Dendritic cell treated with granulocyte-macrophage colony-stimulating factor and Interleukin-4, amounts not matched to agents 40 ng/mL and 50 ng/mL, for 4 days (primary cell): ENCODE results near the gene NAALADL2.

Experiments
- H3K27ac Mint-ChIP-seq: one replicate; pipeline ENCODE4 v1.8.0; 2022; ENCODE audit warnings: mild to moderate bottlenecking, mixed read lengths
- H3K27me3 Mint-ChIP-seq: one replicate; pipeline ENCODE4 v1.8.0; 2022; ENCODE audit warnings: mild to moderate bottlenecking, mixed read lengths
- H3K36me3 Mint-ChIP-seq: one replicate; pipeline ENCODE4 v1.8.0; 2022; ENCODE audit warnings: low read depth, mixed read lengths
- H3K4me1 Mint-ChIP-seq: one replicate; pipeline ENCODE4 v1.8.0; 2022; ENCODE audit warnings: low read depth, mixed read lengths
- H3K4me3 Mint-ChIP-seq: one replicate; pipeline ENCODE4 v1.8.0; 2022; ENCODE audit warnings: mild to moderate bottlenecking, moderate library complexity, mixed read lengths
- H3K9me3 Mint-ChIP-seq: one replicate; pipeline ENCODE4 v1.8.0; 2022; ENCODE audit warnings: mixed read lengths
- intact Hi-C: fragments of 100-400 bp; cut with micrococcal nuclease; formaldehyde crosslinking; loops from one replicate; pipeline ENCODE4 v1.15.0; 2022

Gene NAALADL2

GRCh38 chr3:174937478-174937877 is 78.3 kb downstream of the NAALADL2 start:
- H3K4me3 Mint-ChIP-seq = no peak overlapping the region
- intact Hi-C loops = no loop called here

GRCh38 chr3:174938102-174938501 is 79.0 kb downstream of the NAALADL2 start:
- Mint-ChIP-seq H3K27ac (no peak overlapping the region), H3K4me3 (no peak overlapping the region), H3K36me3 (no peaks in the 10 kb centered on the region), H3K4me1 (no peaks in the 10 kb centered on the region), H3K9me3 (peaks cover 49% of the 10 kb centered on the region), H3K27me3 (no peaks in the 10 kb centered on the region)
- intact Hi-C loops = no loop called here

More at GRCh38 chr3:174937478-174937877, 78.3 kb downstream of the NAALADL2 start:
- Mint-ChIP-seq H3K27me3 (no peaks in the 10 kb centered on the region), H3K9me3 (peaks cover 42% of the 10 kb centered on the region), H3K4me1 (no peaks in the 10 kb centered on the region), H3K27ac (no peak overlapping the region), H3K36me3 (no peaks in the 10 kb centered on the region)

- H3K27ac Mint-ChIP-seq = no peak overlapping the region
- H3K4me3 Mint-ChIP-seq = no peak overlapping the region
- H3K27me3 Mint-ChIP-seq = no peaks in the 10 kb centered on the region
- H3K4me1 Mint-ChIP-seq = no peaks in the 10 kb centered on the region
- intact Hi-C loops = no loop called here
- no peaks in the 10 kb centered on the region for H3K36me3 Mint-ChIP-seq
- peaks cover 59% of the 10 kb centered on the region for H3K9me3 Mint-ChIP-seq
Measured at GRCh38 chr3:174940151-174940550, 81.0 kb downstream of the NAALADL2 start.

- intact Hi-C loops = no loop called here
- Mint-ChIP-seq H3K4me3 (no peak overlapping the region), H3K9me3 (peaks cover 49% of the 10 kb centered on the region), H3K36me3 (no peaks in the 10 kb centered on the region), H3K27ac (no peak overlapping the region), H3K27me3 (no peaks in the 10 kb centered on the region), H3K4me1 (no peaks in the 10 kb centered on the region)
Measured at GRCh38 chr3:174945276-174945675, 86.1 kb downstream of the NAALADL2 start.

- H3K4me3 Mint-ChIP-seq = no peak overlapping the region
- no peaks in the 10 kb centered on the region for H3K4me1 Mint-ChIP-seq
- peaks cover 42% of the 10 kb centered on the region for H3K9me3 Mint-ChIP-seq
- H3K36me3 Mint-ChIP-seq = no peaks in the 10 kb centered on the region
- H3K27ac Mint-ChIP-seq = no peak overlapping the region
- H3K27me3 Mint-ChIP-seq = no peaks in the 10 kb centered on the region
- intact Hi-C loops = no loop called here
Measured at GRCh38 chr3:174945951-174946350, 86.8 kb downstream of the NAALADL2 start.

- H3K4me3 Mint-ChIP-seq = no peak overlapping the region
- no peaks in the 10 kb centered on the region for H3K27me3 Mint-ChIP-seq
- peaks cover 10% of the 10 kb centered on the region for H3K9me3 Mint-ChIP-seq
- H3K36me3 Mint-ChIP-seq = no peaks in the 10 kb centered on the region
- H3K4me1 Mint-ChIP-seq = no peaks in the 10 kb centered on the region
- no peak overlapping the region for H3K27ac Mint-ChIP-seq
- intact Hi-C loops = no loop called here
Measured at GRCh38 chr3:174949523-174949922, 90.4 kb downstream of the NAALADL2 start.

GRCh38 chr3:174951034-174951433 is 91.9 kb downstream of the NAALADL2 start:
- Mint-ChIP-seq H3K4me1 (no peaks in the 10 kb centered on the region), H3K4me3 (no peak overlapping the region), H3K9me3 (peaks cover 10% of the 10 kb centered on the region), H3K36me3 (no peaks in the 10 kb centered on the region), H3K27me3 (no peaks in the 10 kb centered on the region), H3K27ac (no peak overlapping the region)
- intact Hi-C loops = no loop called here

GRCh38 chr3:174951498-174952005 is 92.4 kb downstream of the NAALADL2 start:
- no peaks in the 10 kb centered on the region for H3K36me3 Mint-ChIP-seq
- intact Hi-C loops = no loop called here
- H3K27me3 Mint-ChIP-seq = no peaks in the 10 kb centered on the region
- no peak overlapping the region for H3K27ac Mint-ChIP-seq
- H3K4me3 Mint-ChIP-seq = no peak overlapping the region
- H3K4me1 Mint-ChIP-seq = no peaks in the 10 kb centered on the region
- H3K9me3 Mint-ChIP-seq = peaks cover 10% of the 10 kb centered on the region

- H3K9me3 Mint-ChIP-seq = peaks cover 16% of the 10 kb centered on the region
- intact Hi-C loops = no loop called here
- H3K27me3 Mint-ChIP-seq = no peaks in the 10 kb centered on the region
- no peaks in the 10 kb centered on the region for H3K4me1 Mint-ChIP-seq
- H3K4me3 Mint-ChIP-seq = no peak overlapping the region
- no peak overlapping the region for H3K27ac Mint-ChIP-seq
- H3K36me3 Mint-ChIP-seq = no peaks in the 10 kb centered on the region
Measured at GRCh38 chr3:174953068-174953467, 93.9 kb downstream of the NAALADL2 start.

- H3K27me3 Mint-ChIP-seq = no peaks in the 10 kb centered on the region
- H3K27ac Mint-ChIP-seq = no peak overlapping the region
- intact Hi-C loops = no loop called here
- no peaks in the 10 kb centered on the region for H3K36me3 Mint-ChIP-seq
- no peak overlapping the region for H3K4me3 Mint-ChIP-seq
- peaks cover 5% of the 10 kb centered on the region for H3K9me3 Mint-ChIP-seq
- no peaks in the 10 kb centered on the region for H3K4me1 Mint-ChIP-seq
Measured at GRCh38 chr3:174955513-174956016, 96.4 kb downstream of the NAALADL2 start.

- H3K27ac Mint-ChIP-seq = no peak overlapping the region
- peaks cover 12% of the 10 kb centered on the region for H3K9me3 Mint-ChIP-seq
- H3K4me3 Mint-ChIP-seq = no peak overlapping the region
- H3K27me3 Mint-ChIP-seq = no peaks in the 10 kb centered on the region
- H3K36me3 Mint-ChIP-seq = no peaks in the 10 kb centered on the region
- no peaks in the 10 kb centered on the region for H3K4me1 Mint-ChIP-seq
- intact Hi-C loops = no loop called here
Measured at GRCh38 chr3:174957081-174957480, 97.9 kb downstream of the NAALADL2 start.

- H3K4me1 Mint-ChIP-seq = no peaks in the 10 kb centered on the region
- H3K9me3 Mint-ChIP-seq = peaks cover 15% of the 10 kb centered on the region
- no peaks in the 10 kb centered on the region for H3K36me3 Mint-ChIP-seq
- intact Hi-C loops = no loop called here
- no peaks in the 10 kb centered on the region for H3K27me3 Mint-ChIP-seq
- H3K27ac Mint-ChIP-seq = no peak overlapping the region
- no peak overlapping the region for H3K4me3 Mint-ChIP-seq
Measured at GRCh38 chr3:174957551-174958001, 98.4 kb downstream of the NAALADL2 start.

GRCh38 chr3:174958671-174959328 is 99.7 kb downstream of the NAALADL2 start:
- no peaks in the 10 kb centered on the region for H3K27me3 Mint-ChIP-seq
- no peaks in the 10 kb centered on the region for H3K36me3 Mint-ChIP-seq
- H3K4me3 Mint-ChIP-seq = no peak overlapping the region
- peaks cover 15% of the 10 kb centered on the region for H3K9me3 Mint-ChIP-seq
- intact Hi-C loops = no loop called here
- no peak overlapping the region for H3K27ac Mint-ChIP-seq
- H3K4me1 Mint-ChIP-seq = no peaks in the 10 kb centered on the region

- peaks cover 15% of the 10 kb centered on the region for H3K9me3 Mint-ChIP-seq
- no peaks in the 10 kb centered on the region for H3K4me1 Mint-ChIP-seq
- intact Hi-C loops = no loop called here
- H3K27ac Mint-ChIP-seq = no peak overlapping the region
- no peaks in the 10 kb centered on the region for H3K36me3 Mint-ChIP-seq
- no peak overlapping the region for H3K4me3 Mint-ChIP-seq
- no peaks in the 10 kb centered on the region for H3K27me3 Mint-ChIP-seq
Measured at GRCh38 chr3:174959556-174960065, 100.5 kb downstream of the NAALADL2 start.
